Measurements from ENCODE around the gene FAM83E.

GRCh38 chr19:48632692-48633147, 17.8 kb upstream of the FAM83E start:
- TF ChIP-seq CTCF (IDR thresholded peaks at IDR 0.05): no peak
- TF ChIP-seq POLR2A (IDR thresholded peaks at IDR 0.05): no peak

All from testis (tissue), 2 donors.